Sigmoid colon (tissue), 7 donors: ENCODE results near the gene HOXC9. TPM values are rescaled to one million over a fixed set of nuclear protein-coding genes. Genes with fewer than 3 reads are reported as not detected.

Experiments
- DNase-seq: peaks from one replicate; pipeline ENCODE4 v3.0.0-alpha.2; 2019
- H3K27ac ChIP-seq, 4 donors: fragments of 200-600 bp; sonication (generic); one replicate each; pipeline ENCODE4 v1.5.1; 2016 to 2019; ENCODE audit warnings: mild to moderate bottlenecking in 1 of 4
- H3K27me3 ChIP-seq, 3 donors: fragments of 200-600 bp; sonication (generic); one replicate each; pipeline ENCODE4 v1.5.1; 2019; ENCODE audit warnings: mild to moderate bottlenecking in 1 of 3
- H3K36me3 ChIP-seq, 4 donors: fragments of 200-600 bp; sonication (generic); one replicate each; pipeline ENCODE4 v1.5.1; 2016 to 2019
- H3K4me1 ChIP-seq, 4 donors: fragments of 200-600 bp; sonication (generic); one replicate each; pipeline ENCODE4 v1.5.1; 2017 to 2019
- H3K4me3 ChIP-seq, 4 donors: fragments of 200-600 bp; sonication (generic); one replicate each; pipeline ENCODE4 v1.5.1; 2017 to 2019; ENCODE audit warnings: mild to moderate bottlenecking in 2 of 4, moderate library complexity in 1 of 4
- H3K9me3 ChIP-seq, 4 donors: fragments of 200-600 bp in 3 of 4; sonication (generic) in 3 of 4; one replicate each; pipeline versions ENCODE4 v1.5.1 to v1.6.1; 2013 to 2019
- EP300 ChIP-seq, 4 donors: sonication (generic); formaldehyde crosslinking; IDR thresholded peaks; one replicate each; pipeline ENCODE4 v1.6.1; 2017; ENCODE audit warnings: antibody characterized with exemption in 4 of 4
- POLR2A ChIP-seq, 2 donors: fragments of 450-650 bp; IDR thresholded peaks; one replicate each; pipeline ENCODE4 v1.6.1; 2016; ENCODE audit warnings: antibody characterized with exemption in 2 of 2, mild to moderate bottlenecking in 2 of 2, moderate library complexity in 2 of 2
- POLR2AphosphoS5 ChIP-seq, 4 donors: sonication (generic); formaldehyde crosslinking; IDR thresholded peaks; one replicate each; pipeline ENCODE4 v1.6.1; 2017; ENCODE audit warnings: antibody characterized with exemption in 4 of 4
- WGBS, 2 donors: extraction: QIAGEN DNeasy Blood & Tissue Kit; methylation state at CpG; one replicate each; pipeline ENCODE4 v1.1.7; 2013; 5-methylcytosine and 5-hydroxymethylcytosine counted together
- intact Hi-C: fragments of 100-400 bp; cut with DNase I; formaldehyde crosslinking; loops from one replicate; pipeline ENCODE4 v1.15.1; 2023
- polyA plus RNA-seq, 3 donors: library from polyadenylated mRNA; stranded (reverse); fragments of 200-250 nt; gene quantifications; one replicate each; pipeline ENCODE4 v1.2.3, GENCODE V29; 2013
- total RNA-seq, 4 donors: library from RNA; depleted of rRNA; stranded (reverse); fragments of >200 nt; gene quantifications; one replicate each; pipeline ENCODE4 v1.1.0, GENCODE V29; 2016
- TF ChIP-seq, protein P1 (sequence below), 4 experiments: fragments of 450-650 bp in 3 of 4; fragments of 200-600 bp in 1 of 4; IDR thresholded peaks; one replicate each; pipeline ENCODE4 v1.5.1; 2016 to 2019; ENCODE audit warnings: antibody characterized with exemption in 4 of 4, mild to moderate bottlenecking in 3 of 4, moderate library complexity in 2 of 4
- donor health status: healthy with polysubstance abuse.
- donor health status: Bipolar disorder and iron deficiency.
- donor health status: healthy.

The HOXC9 gene
- total and polyA plus RNA-seq, 7 donors: 0.04 TPM; not detected in 6

- H3K4me1 ChIP-seq: peaks cover 0 to 34% (median 30%) of the 10 kb centered on the region in 4 donors
- H3K36me3 ChIP-seq: no peaks in the 10 kb centered on the region
- H3K4me3 ChIP-seq: peak overlapping the region; percentile 7 to 49 (median 32)
- peaks cover 44 to 100% (median 96%) of the 10 kb centered on the region in 3 donors for H3K27me3 ChIP-seq
- DNase-seq: no peak
- peak overlapping the region in 2 of 4 donors; percentile 33 to 65 for H3K27ac ChIP-seq
- TF ChIP-seq POLR2AphosphoS5 (IDR thresholded peaks at IDR 0.05) (no peak), EP300 (IDR thresholded peaks at IDR 0.05) (no peak), POLR2A (IDR thresholded peaks at IDR 0.05) (no peak)
- TF ChIP-seq, protein P1, sequence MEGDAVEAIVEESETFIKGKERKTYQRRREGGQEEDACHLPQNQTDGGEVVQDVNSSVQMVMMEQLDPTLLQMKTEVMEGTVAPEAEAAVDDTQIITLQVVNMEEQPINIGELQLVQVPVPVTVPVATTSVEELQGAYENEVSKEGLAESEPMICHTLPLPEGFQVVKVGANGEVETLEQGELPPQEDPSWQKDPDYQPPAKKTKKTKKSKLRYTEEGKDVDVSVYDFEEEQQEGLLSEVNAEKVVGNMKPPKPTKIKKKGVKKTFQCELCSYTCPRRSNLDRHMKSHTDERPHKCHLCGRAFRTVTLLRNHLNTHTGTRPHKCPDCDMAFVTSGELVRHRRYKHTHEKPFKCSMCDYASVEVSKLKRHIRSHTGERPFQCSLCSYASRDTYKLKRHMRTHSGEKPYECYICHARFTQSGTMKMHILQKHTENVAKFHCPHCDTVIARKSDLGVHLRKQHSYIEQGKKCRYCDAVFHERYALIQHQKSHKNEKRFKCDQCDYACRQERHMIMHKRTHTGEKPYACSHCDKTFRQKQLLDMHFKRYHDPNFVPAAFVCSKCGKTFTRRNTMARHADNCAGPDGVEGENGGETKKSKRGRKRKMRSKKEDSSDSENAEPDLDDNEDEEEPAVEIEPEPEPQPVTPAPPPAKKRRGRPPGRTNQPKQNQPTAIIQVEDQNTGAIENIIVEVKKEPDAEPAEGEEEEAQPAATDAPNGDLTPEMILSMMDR (IDR thresholded peaks at IDR 0.05): no peak
- intact Hi-C loops: loop anchor here (5.0 kb wide), 1 partner anchor 93 kb away; no protein-coding TSS in a partner anchor
- H3K9me3 ChIP-seq: no peaks in the 10 kb centered on the region
- 8 to 22% methylated on average over 57 of the region's 57 CpGs for WGBS, 2 donors
Measured at GRCh38 chr12:54033980-54034784, 34.2 kb downstream of the HOXC9 start.

DNA sequence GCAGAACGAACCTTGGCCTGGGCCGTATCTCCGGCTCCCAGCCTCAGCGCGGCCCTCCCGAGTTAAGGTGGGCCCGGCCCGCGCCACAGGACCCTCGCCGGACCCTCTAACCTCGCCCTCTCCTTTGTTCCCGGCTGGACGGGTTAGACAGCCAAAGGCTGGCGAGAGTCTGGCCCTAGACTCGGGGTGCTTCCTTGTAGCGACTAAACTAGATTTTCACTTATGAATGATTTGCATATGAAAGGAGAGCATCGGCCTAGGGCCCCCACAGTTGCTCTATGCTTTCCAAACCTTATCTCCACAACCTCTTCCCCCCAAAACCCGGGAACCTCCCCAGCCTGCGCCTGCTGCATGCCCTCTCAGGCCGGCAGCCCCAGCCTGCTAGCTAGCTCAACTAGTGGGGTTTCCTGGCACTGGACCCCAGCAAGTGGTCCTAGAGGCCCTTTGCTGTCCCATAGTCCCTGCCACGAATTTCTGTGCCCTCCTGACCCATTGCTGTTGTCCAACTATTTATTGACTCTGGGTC lies 34.9 kb downstream of the HOXC9 start:
- H3K27ac ChIP-seq: no peak overlapping the region
- WGBS, 2 donors: 38 to 42% methylated on average over 22 of the region's 22 CpGs
- intact Hi-C loops: loop anchor here (5.0 kb wide), 1 partner anchor 92 kb away; no protein-coding TSS in a partner anchor

GRCh38 chr12:54035568-54036264 lies 35.8 kb downstream of the HOXC9 start:
- Histone ChIP-seq H3K27me3 (peaks cover 32 to 100% (median 94%) of the 10 kb centered on the region in 3 donors), H3K36me3 (no peaks in the 10 kb centered on the region), H3K4me3 (no peak overlapping the region), H3K27ac (no peak overlapping the region), H3K9me3 (no peaks in the 10 kb centered on the region), H3K4me1 (peaks cover 0 to 29% (median 25%) of the 10 kb centered on the region in 4 donors)
- intact Hi-C loops: no loop called here
- DNase-seq: no peak
- no peak for TF ChIP-seq POLR2A (IDR thresholded peaks at IDR 0.05)
- no peak for TF ChIP-seq EP300 (IDR thresholded peaks at IDR 0.05)
- TF ChIP-seq POLR2AphosphoS5 (IDR thresholded peaks at IDR 0.05): no peak
- TF ChIP-seq, protein P1 (IDR thresholded peaks at IDR 0.05): no peak
- 49 to 74% methylated on average over 6 of the region's 6 CpGs for WGBS, 2 donors

More for the DNA sequence above, 34.9 kb downstream of the HOXC9 start:
- no peak overlapping the region for H3K4me3 ChIP-seq
- peaks cover 39 to 100% (median 94%) of the 10 kb centered on the region in 3 donors for H3K27me3 ChIP-seq
- H3K4me1 ChIP-seq: peaks cover 0 to 29% (median 25%) of the 10 kb centered on the region in 4 donors
- no peaks in the 10 kb centered on the region for H3K9me3 ChIP-seq
- DNase-seq: no peak
- H3K36me3 ChIP-seq: no peaks in the 10 kb centered on the region
- TF ChIP-seq, protein P1 (IDR thresholded peaks at IDR 0.05): no peak
- TF ChIP-seq POLR2AphosphoS5 (IDR thresholded peaks at IDR 0.05): no peak
- TF ChIP-seq EP300 (IDR thresholded peaks at IDR 0.05): no peak
- no peak for TF ChIP-seq POLR2A (IDR thresholded peaks at IDR 0.05)

- no peak for DNase-seq
- H3K27ac ChIP-seq: no peak overlapping the region
- WGBS, 2 donors: 52 to 58% methylated on average over 14 of the region's 14 CpGs
Measured at GRCh38 chr12:54036620-54037359, 36.8 kb downstream of the HOXC9 start.

More at GRCh38 chr12:54036620-54037359, 36.8 kb downstream of the HOXC9 start:
- peaks cover 0 to 21% (median 17%) of the 10 kb centered on the region in 4 donors for H3K4me1 ChIP-seq
- no peak overlapping the region for H3K4me3 ChIP-seq
- H3K9me3 ChIP-seq: no peaks in the 10 kb centered on the region
- intact Hi-C loops: no loop called here
- TF ChIP-seq POLR2A (IDR thresholded peaks at IDR 0.05) (no peak), EP300 (IDR thresholded peaks at IDR 0.05) (no peak), POLR2AphosphoS5 (IDR thresholded peaks at IDR 0.05) (no peak)
- TF ChIP-seq, protein P1 (IDR thresholded peaks at IDR 0.05): no peak
- no peaks in the 10 kb centered on the region for H3K36me3 ChIP-seq
- peaks cover 27 to 99% (median 94%) of the 10 kb centered on the region in 3 donors for H3K27me3 ChIP-seq
